DND-41 (cell line): ENCODE results near the gene LRRC27.
"Not testable (repeated sequence)": the region's sequence is repeated elsewhere in the genome, so short reads cannot be mapped to it uniquely, and the experiment has no call there.

ENCODE experiments used
- ATAC-seq: fragments of 200-7000 bp; cut with Tn5 transposase; 3 replicates; pipeline ENCODE4 v1.9.1; 2021; ENCODE audit warnings: low read depth; ENCODE audit not compliant: insufficient read depth
- DNase-seq: peaks from one replicate; pipeline ENCODE4 v3.0.0-alpha.2; 2020
- H2AFZ ChIP-seq: 2 replicates; pipeline ENCODE4 v1.6.0; 2012; ENCODE audit warnings: low read depth, low read length
- H3K27ac ChIP-seq: 2 replicates; pipeline ENCODE4 v1.5.1; 2012; ENCODE audit warnings: low read length, inconsistent platforms
- H3K27me3 ChIP-seq: fragments of 200-600 bp; sonication (generic); 2 replicates; pipeline ENCODE4 v1.6.0; 2012; ENCODE audit warnings: low read length, mild to moderate bottlenecking, inconsistent platforms; ENCODE audit not compliant: insufficient read depth, poor library complexity
- H3K36me3 ChIP-seq: 2 replicates; pipeline ENCODE4 v1.5.1; 2012; ENCODE audit warnings: low read length, inconsistent platforms; ENCODE audit not compliant: insufficient read depth
- H3K4me1 ChIP-seq: 2 replicates; pipeline ENCODE4 v1.5.1; 2012; ENCODE audit warnings: mild to moderate bottlenecking, low read length; ENCODE audit not compliant: insufficient read depth
- H3K4me2 ChIP-seq: 2 replicates; pipeline ENCODE4 v1.6.0; 2012; ENCODE audit warnings: mild to moderate bottlenecking, moderate library complexity, low read length, inconsistent platforms; ENCODE audit not compliant: insufficient read depth
- H3K4me3 ChIP-seq, 2 experiments: fragments of 200-600 bp in 1 of 2; shearing (Covaris generic) in 1 of 2; 2 replicates each; pipeline ENCODE4 v1.5.1; 2012 to 2016; ENCODE audit warnings: inconsistent platforms in 2 of 2, low read length in 2 of 2, mild to moderate bottlenecking in 2 of 2, low read depth in 1 of 2, moderate library complexity in 1 of 2
- H3K79me2 ChIP-seq: 2 replicates; pipeline ENCODE4 v1.6.0; 2012; ENCODE audit warnings: low read length, inconsistent platforms; ENCODE audit not compliant: insufficient read depth
- H3K9ac ChIP-seq: 2 replicates; pipeline ENCODE4 v1.6.0; 2012; ENCODE audit warnings: low read depth, mild to moderate bottlenecking, inconsistent platforms, low read length, moderate library complexity
- H3K9me3 ChIP-seq: 2 replicates; pipeline ENCODE4 v1.5.1; 2012; ENCODE audit warnings: low read length, moderate library complexity, mild to moderate bottlenecking, inconsistent platforms; ENCODE audit not compliant: insufficient read depth, severe bottlenecking
- H4K20me1 ChIP-seq: 2 replicates; pipeline ENCODE4 v1.6.0; 2012; ENCODE audit warnings: low read length; ENCODE audit not compliant: insufficient read depth
- EZH2 ChIP-seq: IDR thresholded peaks from 3 replicates; pipeline ENCODE4 v1.6.1; 2012; ENCODE audit warnings: borderline replicate concordance, low read depth, mild to moderate bottlenecking, moderate library complexity, low read length, inconsistent platforms; ENCODE audit not compliant: severe bottlenecking
- TF ChIP-seq, protein P1 (sequence below): IDR thresholded peaks from 2 replicates; pipeline ENCODE4 v1.5.1; 2012; ENCODE audit warnings: borderline replicate concordance, low read length, moderate library complexity, mild to moderate bottlenecking; ENCODE audit not compliant: poor library complexity, severe bottlenecking; ENCODE audit errors: extremely low read depth

The LRRC27 gene

GRCh38 chr10:132352462-132353308, 20.7 kb downstream of the LRRC27 start:
- TF ChIP-seq, protein P1, sequence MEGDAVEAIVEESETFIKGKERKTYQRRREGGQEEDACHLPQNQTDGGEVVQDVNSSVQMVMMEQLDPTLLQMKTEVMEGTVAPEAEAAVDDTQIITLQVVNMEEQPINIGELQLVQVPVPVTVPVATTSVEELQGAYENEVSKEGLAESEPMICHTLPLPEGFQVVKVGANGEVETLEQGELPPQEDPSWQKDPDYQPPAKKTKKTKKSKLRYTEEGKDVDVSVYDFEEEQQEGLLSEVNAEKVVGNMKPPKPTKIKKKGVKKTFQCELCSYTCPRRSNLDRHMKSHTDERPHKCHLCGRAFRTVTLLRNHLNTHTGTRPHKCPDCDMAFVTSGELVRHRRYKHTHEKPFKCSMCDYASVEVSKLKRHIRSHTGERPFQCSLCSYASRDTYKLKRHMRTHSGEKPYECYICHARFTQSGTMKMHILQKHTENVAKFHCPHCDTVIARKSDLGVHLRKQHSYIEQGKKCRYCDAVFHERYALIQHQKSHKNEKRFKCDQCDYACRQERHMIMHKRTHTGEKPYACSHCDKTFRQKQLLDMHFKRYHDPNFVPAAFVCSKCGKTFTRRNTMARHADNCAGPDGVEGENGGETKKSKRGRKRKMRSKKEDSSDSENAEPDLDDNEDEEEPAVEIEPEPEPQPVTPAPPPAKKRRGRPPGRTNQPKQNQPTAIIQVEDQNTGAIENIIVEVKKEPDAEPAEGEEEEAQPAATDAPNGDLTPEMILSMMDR, result peak; percentile 75
- not testable (repeated sequence) for H3K4me2 ChIP-seq, H3K9ac ChIP-seq, H4K20me1 ChIP-seq, H3K27me3 ChIP-seq, H3K27ac ChIP-seq, H2AFZ ChIP-seq, H3K9me3 ChIP-seq, H3K4me3 ChIP-seq, H3K79me2 ChIP-seq, H3K36me3 ChIP-seq, H3K4me1 ChIP-seq
- DNase-seq (peak; percentile 56), ATAC-seq (peak; percentile 76)

- TF ChIP-seq EZH2, result no peak
- TF ChIP-seq, protein P1, result no peak
- no peak for DNase-seq
- Histone ChIP-seq H3K4me3 (no peak overlapping the region), H2AFZ (no peak overlapping the region), H3K4me2 (no peak overlapping the region), H3K79me2 (no peaks in the 10 kb centered on the region), H3K4me1 (no peaks in the 10 kb centered on the region), H3K27me3 (no peaks in the 10 kb centered on the region), H4K20me1 (no peaks in the 10 kb centered on the region; the same call in 1 of the 2 replicates), H3K9me3 (no peaks in the 10 kb centered on the region), H3K9ac (no peak overlapping the region), H3K36me3 (peaks cover 5% of the 10 kb centered on the region; the same call in 1 of the 2 replicates), H3K27ac (no peak overlapping the region)
- no peak for ATAC-seq
These were observed 21.7 kb downstream of the LRRC27 start for GRCh38 chr10:132353456-132354355.

GRCh38 chr10:132354356-132355094, 22.5 kb downstream of the LRRC27 start:
- DNase-seq (no peak), ATAC-seq (no peak)
- no peak overlapping the region for H2AFZ ChIP-seq
- no peak overlapping the region for H3K9ac ChIP-seq
- no peaks in the 10 kb centered on the region for H3K79me2 ChIP-seq
- H3K27ac ChIP-seq, result no peak overlapping the region
- H3K36me3 ChIP-seq, result no peaks in the 10 kb centered on the region; the same call in 1 of the 2 replicates
- no peak overlapping the region for H3K4me3 ChIP-seq
- H3K27me3 ChIP-seq, result no peaks in the 10 kb centered on the region
- no peaks in the 10 kb centered on the region; the same call in 1 of the 2 replicates for H4K20me1 ChIP-seq
- no peak overlapping the region for H3K4me2 ChIP-seq
- no peaks in the 10 kb centered on the region for H3K9me3 ChIP-seq
- no peak for TF ChIP-seq EZH2
- TF ChIP-seq, protein P1, result no peak
- H3K4me1 ChIP-seq, result no peaks in the 10 kb centered on the region
